Mesendoderm (in vitro differentiated cells): Measurements from ENCODE around the gene TNIP1.

Experiments
- DNase-seq: peaks from one replicate; pipeline ENCODE4 v3.0.0; 2013
- H2AK5ac ChIP-seq: 2 replicates; pipeline ENCODE4 v1.6.1; 2013; ENCODE audit warnings: low read length, inconsistent platforms
- H2BK120ac ChIP-seq: 2 replicates; pipeline ENCODE4 v1.6.1; 2013; ENCODE audit warnings: low read depth, mild to moderate bottlenecking, low read length, moderate library complexity, mixed read lengths
- H2BK15ac ChIP-seq: replicated peaks from 2 replicates; pipeline ENCODE4 v1.6.1; 2013; ENCODE audit warnings: low read depth, mild to moderate bottlenecking, moderate library complexity
- H2BK5ac ChIP-seq: 2 replicates; pipeline ENCODE4 v1.6.1; 2013; ENCODE audit warnings: low read length, inconsistent platforms
- H3K18ac ChIP-seq: 2 replicates; pipeline ENCODE4 v1.6.1; 2013; ENCODE audit warnings: mild to moderate bottlenecking, low read length, mixed read lengths
- H3K23ac ChIP-seq: one replicate; pipeline ENCODE4 v1.6.1; 2013; ENCODE audit warnings: low read length
- H3K27ac ChIP-seq: 2 replicates; pipeline ENCODE4 v1.5.1; 2013; ENCODE audit warnings: low read depth, mild to moderate bottlenecking, inconsistent platforms, low read length, moderate library complexity
- H3K27me3 ChIP-seq: 2 replicates; pipeline ENCODE4 v1.6.1; 2013; ENCODE audit warnings: low read length, control low read depth, mild to moderate bottlenecking, inconsistent platforms; ENCODE audit not compliant: insufficient read depth, poor library complexity
- H3K36me3 ChIP-seq: 2 replicates; pipeline ENCODE4 v1.6.1; 2013; ENCODE audit warnings: low read length, inconsistent platforms; ENCODE audit not compliant: control insufficient read depth, insufficient read depth
- H3K4ac ChIP-seq: one replicate; pipeline ENCODE4 v1.6.1; 2013; ENCODE audit warnings: low read depth, mild to moderate bottlenecking, low read length, moderate library complexity
- H3K4me1 ChIP-seq: 2 replicates; pipeline ENCODE4 v1.6.1; 2013; ENCODE audit warnings: low read depth, low read length, inconsistent platforms; ENCODE audit not compliant: control insufficient read depth
- H3K4me2 ChIP-seq: 2 replicates; pipeline ENCODE4 v1.6.1; 2013; ENCODE audit warnings: low read length
- H3K4me3 ChIP-seq: 2 replicates; pipeline ENCODE4 v1.5.1; 2013; ENCODE audit warnings: mild to moderate bottlenecking, low read length
- H3K56ac ChIP-seq: one replicate; pipeline ENCODE4 v1.6.1; 2013; ENCODE audit warnings: low read length
- H3K79me1 ChIP-seq: 2 replicates; pipeline ENCODE4 v1.6.1; 2013; ENCODE audit warnings: low read length, inconsistent platforms
- H3K79me2 ChIP-seq: 2 replicates; pipeline ENCODE4 v1.6.1; 2013; ENCODE audit warnings: mild to moderate bottlenecking, low read length; ENCODE audit not compliant: control insufficient read depth, insufficient read depth
- H3K9ac ChIP-seq: 2 replicates; pipeline ENCODE4 v1.6.1; 2013; ENCODE audit warnings: low read length, inconsistent platforms
- H4K5ac ChIP-seq: one replicate; pipeline ENCODE4 v1.6.1; 2013; ENCODE audit warnings: low read length
- H4K8ac ChIP-seq: one replicate; pipeline ENCODE4 v1.6.1; 2013; ENCODE audit warnings: low read depth, mild to moderate bottlenecking, control low read depth, low read length, moderate library complexity
- WGBS: extraction: QIAGEN DNeasy Blood & Tissue Kit; methylation state at CpG from one replicate; pipeline ENCODE4 v1.1.7; 2013; ENCODE audit warnings: low lambda C conversion rate, missing lambda C conversion rate; ENCODE audit not compliant: insufficient coverage; ENCODE audit errors: extremely low coverage; 5-methylcytosine and 5-hydroxymethylcytosine counted together

The TNIP1 gene

DNA sequence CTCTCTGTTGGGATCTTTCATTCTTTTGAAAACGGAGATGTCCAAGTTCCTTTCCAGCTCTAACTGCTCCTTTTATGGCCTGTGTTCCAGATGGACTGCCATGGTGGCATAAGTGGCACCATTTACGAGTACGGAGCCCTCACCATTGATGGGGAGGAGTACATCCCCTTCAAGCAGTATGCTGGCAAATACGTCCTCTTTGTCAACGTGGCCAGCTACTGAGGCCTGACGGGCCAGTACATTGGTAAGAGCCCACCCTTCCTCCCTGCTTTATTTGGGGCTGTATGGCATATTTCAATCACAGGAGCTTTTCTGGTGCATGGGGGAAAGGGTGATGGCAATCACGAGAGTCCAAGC is 55.6 kb downstream of the TNIP1 start:
- H3K27me3 ChIP-seq = no peaks in the 10 kb centered on the region
- no peak overlapping the region for H2BK120ac ChIP-seq
- H2BK5ac ChIP-seq = no peak overlapping the region
- no peak overlapping the region for H3K9ac ChIP-seq
- H4K8ac ChIP-seq = no peak overlapping the region
- no peak overlapping the region for H3K23ac ChIP-seq
- no peak overlapping the region for H2BK15ac ChIP-seq
- no CpG with 5 or more reads among the region's 7 CpGs for WGBS
- H3K4me3 ChIP-seq = no peak overlapping the region
- no peak overlapping the region for H2AK5ac ChIP-seq
- no peak overlapping the region for H4K5ac ChIP-seq
- no peak overlapping the region for H3K18ac ChIP-seq
- DNase-seq = no peak
- peaks cover 2% of the 10 kb centered on the region for H3K36me3 ChIP-seq
- no peak overlapping the region for H3K56ac ChIP-seq
- H3K27ac ChIP-seq = no peak overlapping the region
- no peak overlapping the region for H3K4me2 ChIP-seq
- peaks cover 1% of the 10 kb centered on the region for H3K4me1 ChIP-seq
- H3K79me2 ChIP-seq = no peaks in the 10 kb centered on the region
- no peak overlapping the region for H3K4ac ChIP-seq
- no peaks in the 10 kb centered on the region for H3K79me1 ChIP-seq

DNA sequence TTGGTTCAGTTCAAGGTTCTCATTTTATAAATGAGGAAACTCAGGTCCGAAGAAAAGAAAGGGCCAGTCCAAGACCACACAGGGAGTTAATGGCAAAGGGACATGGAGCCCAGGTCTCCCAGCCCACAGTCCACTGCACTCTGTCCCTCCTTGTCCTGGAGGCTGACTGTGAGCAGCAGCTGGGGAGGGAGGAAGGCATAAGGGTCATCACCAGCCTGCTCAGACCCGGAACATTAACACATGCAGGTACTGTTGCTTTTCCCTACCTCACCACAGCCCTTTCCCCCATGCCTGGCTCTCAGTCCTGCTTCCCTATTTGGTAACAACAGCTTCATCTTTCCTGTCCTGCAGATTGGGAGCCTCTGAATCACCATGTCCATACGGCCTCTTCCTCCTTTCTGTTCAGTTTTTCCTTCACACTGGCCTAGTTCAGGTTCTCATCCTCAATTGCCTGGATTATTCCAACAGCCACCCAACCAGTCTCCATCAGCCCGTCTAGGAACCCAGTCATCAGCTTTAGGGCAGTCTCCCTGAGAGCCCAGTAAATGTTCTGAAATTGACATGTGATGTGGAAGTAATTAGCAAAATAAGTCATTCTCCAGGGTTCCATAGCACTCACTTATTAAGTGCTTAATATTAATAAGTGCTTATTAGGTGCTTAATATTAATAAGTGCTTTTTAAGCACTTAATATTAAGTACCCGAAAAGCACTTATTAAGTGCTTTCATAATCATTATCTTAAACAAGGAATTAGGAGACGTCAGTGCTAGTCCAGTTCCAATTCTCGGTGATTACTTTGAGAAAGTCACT is 56.2 kb downstream of the TNIP1 start:
- no peak overlapping the region for H2AK5ac ChIP-seq
- no CpG with 5 or more reads among the region's 7 CpGs for WGBS
- no peak overlapping the region for H3K4ac ChIP-seq
- no peak for DNase-seq
- no peaks in the 10 kb centered on the region for H3K27me3 ChIP-seq
- H2BK5ac ChIP-seq = no peak overlapping the region
- H4K8ac ChIP-seq = no peak overlapping the region
- H3K79me1 ChIP-seq = no peaks in the 10 kb centered on the region
- H3K79me2 ChIP-seq = no peaks in the 10 kb centered on the region
- no peak overlapping the region for H3K56ac ChIP-seq
- H4K5ac ChIP-seq = no peak overlapping the region
- peaks cover 2% of the 10 kb centered on the region for H3K36me3 ChIP-seq
- no peak overlapping the region for H2BK15ac ChIP-seq
- peaks cover 1% of the 10 kb centered on the region for H3K4me1 ChIP-seq
- H3K4me2 ChIP-seq = no peak overlapping the region
- no peak overlapping the region for H3K27ac ChIP-seq
- no peak overlapping the region for H3K4me3 ChIP-seq
- no peak overlapping the region for H2BK120ac ChIP-seq
- no peak overlapping the region for H3K18ac ChIP-seq
- H3K23ac ChIP-seq = no peak overlapping the region
- no peak overlapping the region for H3K9ac ChIP-seq

DNA sequence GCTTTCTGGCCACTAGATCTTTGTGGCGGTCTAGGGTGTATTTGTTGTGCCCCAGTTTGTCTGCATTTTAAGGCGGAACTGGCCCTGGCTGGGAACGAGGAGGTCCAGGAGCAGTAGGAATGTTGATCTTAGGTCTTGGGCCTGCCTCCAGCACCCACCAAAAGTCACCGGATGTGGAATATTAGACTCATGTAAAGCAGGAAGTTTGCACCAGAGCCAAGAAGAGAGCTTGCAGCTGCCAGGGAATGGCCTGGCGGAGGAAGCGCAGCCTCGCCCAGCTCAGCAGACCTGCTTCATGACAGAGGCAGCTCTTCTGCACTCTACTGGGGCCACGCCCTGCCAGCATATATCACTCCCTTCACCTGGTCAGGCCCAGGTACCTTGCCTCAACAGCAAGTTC is 57.2 kb downstream of the TNIP1 start:
- no CpG with 5 or more reads among the region's 8 CpGs for WGBS
- Histone ChIP-seq H3K4me2 (no peak overlapping the region), H3K23ac (no peak overlapping the region), H3K56ac (no peak overlapping the region), H2BK15ac (no peak overlapping the region), H3K36me3 (peaks cover 2% of the 10 kb centered on the region), H3K18ac (no peak overlapping the region), H3K79me2 (no peaks in the 10 kb centered on the region), H2AK5ac (no peak overlapping the region), H3K4ac (no peak overlapping the region), H3K4me3 (no peak overlapping the region), H4K5ac (no peak overlapping the region), H3K79me1 (no peaks in the 10 kb centered on the region), H3K27ac (no peak overlapping the region), H3K9ac (no peak overlapping the region), H3K27me3 (no peaks in the 10 kb centered on the region), H2BK5ac (no peak overlapping the region), H2BK120ac (no peak overlapping the region), H3K4me1 (peaks cover 1% of the 10 kb centered on the region), H4K8ac (no peak overlapping the region)
- no peak for DNase-seq

DNA sequence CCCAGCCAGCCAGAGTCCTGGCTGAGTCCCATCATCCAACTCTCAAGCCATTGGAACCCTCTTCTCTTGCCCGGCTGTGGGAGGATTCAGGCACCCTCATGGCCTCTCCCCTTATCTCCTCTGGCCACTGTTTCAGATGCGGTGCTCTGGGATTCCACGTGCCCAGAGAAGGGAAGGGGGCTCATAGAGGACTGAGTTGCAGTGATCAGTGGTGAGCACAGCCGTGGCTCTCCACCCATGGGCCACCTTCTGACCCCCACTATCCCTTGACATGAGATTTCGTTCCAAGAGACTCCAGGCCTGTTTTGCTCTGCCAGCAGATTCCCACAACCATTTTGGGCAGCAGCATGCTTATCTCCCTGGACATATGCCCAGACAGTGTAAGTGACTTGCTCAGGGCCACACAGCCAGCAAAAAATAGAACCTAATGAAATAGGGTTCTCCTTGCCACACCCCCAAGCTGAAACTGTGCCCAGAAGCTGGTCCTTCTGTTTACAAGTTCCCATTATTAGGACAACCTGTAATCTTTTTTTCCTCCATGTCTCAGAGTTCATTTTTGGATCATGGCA is 57.7 kb downstream of the TNIP1 start:
- Histone ChIP-seq H3K23ac (no peak overlapping the region), H2BK15ac (no peak overlapping the region), H3K56ac (no peak overlapping the region), H3K4ac (no peak overlapping the region), H3K4me1 (peaks cover 1% of the 10 kb centered on the region), H3K36me3 (peaks cover under 1% of the 10 kb centered on the region), H3K79me1 (no peaks in the 10 kb centered on the region), H4K8ac (no peak overlapping the region), H3K4me2 (no peak overlapping the region), H3K27ac (no peak overlapping the region), H3K9ac (no peak overlapping the region), H2AK5ac (no peak overlapping the region), H2BK120ac (no peak overlapping the region), H2BK5ac (no peak overlapping the region), H3K79me2 (no peaks in the 10 kb centered on the region), H3K4me3 (no peak overlapping the region), H3K18ac (no peak overlapping the region), H4K5ac (no peak overlapping the region), H3K27me3 (no peaks in the 10 kb centered on the region)
- no peak for DNase-seq
- no CpG with 5 or more reads among the region's 5 CpGs for WGBS

DNA sequence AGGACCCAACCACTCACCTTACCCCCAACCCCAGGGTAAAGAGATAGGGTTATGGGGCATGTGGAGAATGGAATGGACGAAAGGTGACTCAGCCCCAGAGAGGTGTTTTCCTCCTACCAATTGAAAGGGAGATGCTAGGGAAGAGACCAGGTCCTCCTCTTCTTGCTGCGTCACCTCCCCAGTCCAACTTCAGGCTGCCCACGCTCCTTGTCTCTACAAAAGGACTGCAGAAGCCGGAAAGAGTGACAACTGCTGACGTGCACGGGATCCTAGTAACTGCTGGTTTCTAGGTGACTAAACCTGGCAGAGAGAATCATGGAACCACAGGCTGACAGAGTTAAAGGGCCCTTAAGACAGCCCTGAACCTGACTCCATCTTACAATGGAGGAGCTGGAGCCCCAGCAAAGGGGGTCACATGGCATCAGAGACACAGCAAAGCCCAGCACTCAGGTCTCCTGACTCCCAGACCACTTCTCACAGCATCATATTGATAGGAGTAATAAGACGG is 58.3 kb downstream of the TNIP1 start:
- no peak overlapping the region for H2BK120ac ChIP-seq

More for the DNA sequence above, 58.3 kb downstream of the TNIP1 start:
- no peak overlapping the region for H3K18ac ChIP-seq
- no peaks in the 10 kb centered on the region for H3K79me1 ChIP-seq
- H3K4me1 ChIP-seq = peaks cover 1% of the 10 kb centered on the region
- no peak overlapping the region for H4K8ac ChIP-seq
- no peak overlapping the region for H4K5ac ChIP-seq
- H3K23ac ChIP-seq = no peak overlapping the region
- H3K79me2 ChIP-seq = no peaks in the 10 kb centered on the region
- no peaks in the 10 kb centered on the region for H3K27me3 ChIP-seq
- H3K56ac ChIP-seq = no peak overlapping the region
- H3K9ac ChIP-seq = no peak overlapping the region
- no CpG with 5 or more reads among the region's 7 CpGs for WGBS
- H2BK15ac ChIP-seq = no peak overlapping the region
- H3K4me2 ChIP-seq = no peak overlapping the region
- no peak overlapping the region for H2AK5ac ChIP-seq
- no peak overlapping the region for H2BK5ac ChIP-seq
- DNase-seq = no peak
- no peaks in the 10 kb centered on the region for H3K36me3 ChIP-seq
- no peak overlapping the region for H3K4me3 ChIP-seq
- no peak overlapping the region for H3K4ac ChIP-seq
- H3K27ac ChIP-seq = no peak overlapping the region
